EH (cell line): Measurements from ENCODE around the gene CP.
A peak's percentile ranks its signal among the peaks of the same experiment; 100 is the strongest.
"Not testable (repeated sequence)": the region's sequence is repeated elsewhere in the genome, so short reads cannot be mapped to it uniquely, and the experiment has no call there.

Experiments
- DNase-seq: peaks from one replicate; pipeline ENCODE4 v3.0.0-alpha.2; 2015; ENCODE audit warnings: low read depth

The CP gene

GRCh38 chr3:149227591-149228268 is 6.1 kb upstream of the CP start:
- no peak for DNase-seq

- DNase-seq = peak; percentile 10
Observed at GRCh38 chr3:149226776-149227175, 5.1 kb upstream of the CP start.

- peak; percentile 82 for DNase-seq
Observed at GRCh38 chr3:149224736-149225594, 3.3 kb upstream of the CP start.

DNA sequence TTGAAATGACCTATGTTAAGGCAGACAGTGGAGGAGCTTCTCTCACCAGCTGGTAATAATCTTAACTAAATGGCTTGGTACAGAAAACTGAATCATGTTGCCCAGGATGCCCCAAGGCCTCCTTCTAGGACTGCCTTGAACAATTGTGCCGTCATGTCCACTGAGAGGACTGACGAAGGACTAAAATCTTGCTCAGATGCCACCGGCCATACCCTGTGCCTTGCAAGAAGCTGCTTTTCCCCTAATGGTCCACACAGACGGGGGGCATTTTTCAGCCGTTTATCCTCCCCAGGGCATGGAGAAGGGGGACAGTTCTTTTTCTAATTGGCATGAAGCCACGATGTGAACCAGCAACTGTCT is 1.8 kb upstream of the CP start:
- no peak for DNase-seq

DNA sequence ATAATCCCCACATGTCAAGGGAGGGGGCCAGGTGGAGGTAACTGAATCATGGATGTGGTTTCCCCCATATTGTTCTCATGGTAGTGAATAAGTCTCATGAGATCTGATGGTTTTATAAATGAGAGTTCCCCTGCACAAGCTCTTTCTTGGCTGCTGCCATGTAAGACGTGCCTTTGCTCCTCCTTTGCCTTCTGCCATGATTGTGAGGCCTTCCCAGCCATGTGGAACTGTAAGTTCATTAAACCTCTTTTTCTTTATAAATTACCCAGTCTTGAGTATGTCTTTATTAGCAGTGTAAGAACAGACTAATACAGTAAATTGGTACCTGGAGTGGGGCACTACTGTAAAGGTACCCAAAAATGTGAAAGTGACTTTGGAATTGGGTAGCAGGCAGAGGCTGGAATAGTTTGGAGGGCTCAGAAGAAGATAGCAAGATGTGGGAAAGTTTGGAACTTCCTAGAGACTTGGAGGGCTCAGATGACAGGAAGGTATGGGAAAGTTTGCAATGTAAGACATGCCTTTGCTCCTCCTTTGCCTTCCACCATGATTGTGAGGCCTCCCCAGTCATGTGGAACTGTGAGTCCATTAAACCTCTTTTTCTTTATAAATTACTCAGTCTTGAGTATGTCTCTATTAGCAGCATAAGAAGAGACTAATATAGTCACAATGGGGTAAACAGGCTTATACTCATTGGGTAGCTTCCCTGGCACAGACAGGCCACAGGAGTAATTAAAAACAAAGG is 2.1 kb downstream of the CP start:
- DNase-seq = not testable (repeated sequence)

DNA sequence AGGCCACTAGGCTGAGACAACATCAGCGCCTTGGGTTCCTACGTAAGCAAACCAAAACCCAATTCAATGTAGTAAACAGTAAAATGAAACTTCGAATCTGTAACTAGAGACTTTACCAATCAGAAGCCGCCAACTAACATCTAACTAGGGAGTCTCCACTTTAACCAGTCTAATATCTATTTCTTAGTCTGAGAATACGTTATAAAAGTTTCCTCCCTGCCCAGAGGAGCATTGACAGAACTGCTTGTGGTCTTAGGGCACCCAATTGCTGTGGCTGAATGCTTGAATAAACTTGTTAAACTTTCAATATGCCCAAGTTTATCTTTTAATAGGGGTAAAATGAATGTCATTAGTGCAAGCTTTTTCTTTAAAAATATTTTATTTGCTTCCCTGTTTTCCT is 4.3 kb downstream of the CP start:
- no peak for DNase-seq

DNA sequence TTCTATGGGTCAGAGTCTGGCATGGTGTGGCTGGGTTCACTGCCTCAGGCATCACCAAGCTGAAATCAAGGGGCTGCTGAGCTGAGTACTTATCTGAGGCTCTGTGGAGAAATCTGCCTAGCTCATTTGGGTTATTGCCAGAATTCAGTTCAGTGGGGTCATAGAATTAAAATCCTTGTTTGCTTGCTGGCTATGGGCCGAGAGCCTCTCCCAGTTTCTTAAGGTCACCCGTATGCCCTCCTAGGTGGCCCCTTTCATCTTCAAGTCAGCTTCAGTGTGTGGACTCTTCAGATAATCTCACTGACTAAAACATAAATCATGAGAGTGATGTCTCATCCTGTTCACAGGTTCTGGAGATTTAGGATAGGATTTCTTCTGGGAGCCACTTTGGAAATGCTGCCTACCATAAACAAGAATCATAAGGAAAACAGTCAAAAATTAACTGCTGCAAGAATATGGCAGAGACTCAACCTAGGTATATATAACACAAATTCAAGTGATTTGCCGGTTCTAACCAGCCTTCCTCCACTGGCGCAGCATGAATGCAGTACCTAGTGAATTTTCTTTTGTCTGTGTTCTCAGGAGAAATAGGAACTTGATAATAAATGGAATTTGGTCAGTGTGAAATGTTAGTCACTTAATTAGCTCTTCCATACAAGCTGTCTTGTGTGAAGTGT is 5.3 kb downstream of the CP start:
- no peak for DNase-seq

GRCh38 chr3:149215515-149215914 is 6.1 kb downstream of the CP start:
- peak; percentile 20 for DNase-seq

DNA sequence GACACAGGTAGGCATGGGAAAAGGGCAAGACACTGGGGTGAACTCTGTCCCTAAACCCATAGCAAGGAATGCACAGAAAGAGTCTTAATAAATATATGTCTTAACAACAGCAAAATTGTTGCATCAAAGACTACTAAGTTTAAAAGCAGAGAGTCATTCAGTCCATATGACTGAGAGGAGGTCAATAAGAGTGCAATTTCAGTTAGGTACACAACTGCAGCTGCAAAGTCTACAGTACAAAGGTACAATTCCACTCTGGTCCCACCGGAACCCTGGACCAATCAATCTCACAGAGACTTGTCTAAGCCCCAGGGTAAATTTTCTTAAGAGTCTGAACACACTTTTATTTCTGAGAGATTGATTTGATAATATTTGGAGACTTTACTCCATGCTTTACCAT is 6.9 kb downstream of the CP start:
- no peak for DNase-seq

- DNase-seq = no peak
Observed at GRCh38 chr3:149212386-149212785, 9.2 kb downstream of the CP start.

- no peak for DNase-seq
Observed at GRCh38 chr3:149209431-149209830, 12.2 kb downstream of the CP start.

DNA sequence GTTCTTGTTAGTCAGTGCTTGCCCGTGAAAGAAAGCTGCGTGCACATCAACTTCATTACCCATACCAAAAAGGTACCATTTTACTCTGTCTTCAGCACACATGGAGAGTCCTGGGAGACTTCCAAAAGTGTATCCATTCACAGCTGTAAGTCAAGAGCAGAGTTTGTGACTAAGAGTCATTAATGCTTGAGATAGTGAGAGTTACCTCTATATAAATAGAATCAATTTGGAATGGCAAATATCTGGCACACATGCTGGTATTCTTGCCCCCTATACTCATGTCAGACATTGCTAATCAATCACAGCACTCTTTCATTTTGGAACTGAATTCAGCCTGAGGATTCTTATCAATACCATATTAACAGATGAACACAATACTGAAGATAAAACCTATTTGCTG is 14.2 kb downstream of the CP start:
- peak; percentile 21 for DNase-seq

DNA sequence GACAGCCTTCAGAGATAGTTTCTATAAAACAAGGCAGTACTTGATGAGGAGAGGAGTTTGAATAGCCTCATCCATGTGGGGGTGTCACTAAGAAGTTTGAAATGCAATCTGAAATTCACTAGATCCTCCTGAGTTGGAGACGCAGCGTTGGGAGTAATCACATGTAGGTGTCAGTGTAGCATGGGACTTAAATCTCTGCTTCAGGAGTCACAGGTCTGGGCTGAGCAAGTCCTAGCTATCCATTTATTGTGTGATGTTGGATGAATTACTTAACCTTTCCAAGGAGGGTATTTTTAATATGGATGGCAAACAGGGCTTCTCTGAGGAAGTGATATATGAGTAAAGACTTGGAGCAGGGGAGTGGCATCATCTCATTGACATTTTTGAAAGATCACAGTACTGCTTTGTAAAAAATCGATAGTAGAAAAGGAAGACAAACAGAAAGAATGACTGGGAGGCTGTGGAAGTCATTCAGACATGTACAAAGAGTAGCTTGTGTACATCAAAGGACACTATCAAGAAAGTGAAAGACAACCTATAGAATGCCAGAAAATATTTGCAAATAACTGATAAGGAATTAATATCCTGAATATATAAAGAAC is 17.1 kb downstream of the CP start:
- DNase-seq = no peak

- DNase-seq = no peak
Observed at GRCh38 chr3:149203758-149204157, 17.9 kb downstream of the CP start.

GRCh38 chr3:149199474-149199873 is 22.2 kb downstream of the CP start:
- DNase-seq = peak; percentile 53

DNA sequence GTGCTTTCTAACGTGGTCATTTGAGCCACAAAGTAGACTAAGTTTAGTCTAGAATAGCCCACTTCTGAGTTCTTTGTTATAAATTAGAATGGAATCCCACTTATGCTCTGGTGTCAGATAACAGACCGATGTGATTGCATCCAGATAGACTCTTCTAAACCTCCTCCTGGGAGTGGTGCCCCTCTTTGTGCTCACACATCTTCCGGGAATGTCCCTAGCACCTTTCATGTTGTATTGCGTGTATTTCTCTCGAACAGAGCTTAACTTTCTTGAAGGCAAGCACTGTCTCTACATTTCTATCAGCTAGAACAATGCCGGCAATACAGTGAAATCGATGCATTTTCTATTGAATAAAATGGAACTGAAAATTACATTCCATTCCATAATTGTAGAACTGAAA is 23.0 kb downstream of the CP start:
- peak; percentile 67 for DNase-seq

- no peak for DNase-seq
Observed at GRCh38 chr3:149197669-149198068, 24.0 kb downstream of the CP start.

DNA sequence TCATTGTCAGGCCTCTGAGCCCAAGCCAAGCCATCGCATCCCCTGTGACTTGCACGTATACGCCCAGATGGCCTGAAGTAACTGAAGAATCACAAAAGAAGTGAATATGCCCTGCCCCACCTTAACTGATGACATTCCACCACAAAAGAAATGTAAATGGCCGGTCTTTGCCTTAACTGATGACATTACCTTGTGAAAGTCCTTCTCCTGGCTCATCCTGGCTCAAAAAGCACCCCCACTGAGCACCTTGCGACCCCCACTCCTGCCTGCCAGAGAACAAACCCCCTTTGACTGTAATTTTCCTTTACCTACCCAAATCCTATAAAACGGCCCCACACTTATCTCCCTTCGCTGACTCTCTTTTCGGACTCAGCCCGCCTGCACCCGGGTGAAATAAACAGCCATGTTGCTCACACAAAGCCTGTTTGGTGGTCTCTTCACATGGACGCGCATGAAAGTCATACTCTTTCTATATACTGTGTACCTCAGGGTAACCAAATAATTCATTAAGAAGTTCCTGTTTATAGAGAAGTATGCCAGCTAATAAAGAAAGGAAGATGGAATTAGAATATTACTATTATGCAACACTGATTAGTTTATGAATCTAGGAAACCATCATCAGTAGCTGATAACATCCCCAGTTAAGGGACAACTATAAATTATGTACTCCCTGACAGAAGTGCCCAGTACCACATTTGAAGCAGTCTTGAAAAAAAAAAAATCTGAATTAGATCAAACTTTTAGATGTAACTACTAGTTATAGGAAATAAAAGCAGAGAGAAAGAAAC is 24.6 kb downstream of the CP start:
- DNase-seq = not testable (repeated sequence)

DNA sequence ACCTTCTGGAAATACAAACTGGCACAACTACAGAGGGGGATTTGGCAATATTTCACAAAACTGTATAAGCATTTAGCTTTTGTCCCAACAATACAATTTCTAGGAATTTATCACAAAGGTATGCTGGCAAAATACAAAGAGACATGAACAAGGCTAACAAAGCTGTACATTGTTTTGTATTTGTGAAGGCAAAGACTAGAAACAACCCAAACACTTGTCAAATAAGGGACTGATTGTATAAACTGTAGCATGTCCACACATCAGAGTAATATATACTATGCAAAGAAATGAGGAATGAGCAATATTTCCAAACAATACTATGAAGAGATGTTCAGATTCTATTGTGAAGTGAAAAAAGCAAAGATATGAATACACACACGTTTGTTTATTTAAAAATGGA is 26.4 kb downstream of the CP start:
- no peak for DNase-seq

DNA sequence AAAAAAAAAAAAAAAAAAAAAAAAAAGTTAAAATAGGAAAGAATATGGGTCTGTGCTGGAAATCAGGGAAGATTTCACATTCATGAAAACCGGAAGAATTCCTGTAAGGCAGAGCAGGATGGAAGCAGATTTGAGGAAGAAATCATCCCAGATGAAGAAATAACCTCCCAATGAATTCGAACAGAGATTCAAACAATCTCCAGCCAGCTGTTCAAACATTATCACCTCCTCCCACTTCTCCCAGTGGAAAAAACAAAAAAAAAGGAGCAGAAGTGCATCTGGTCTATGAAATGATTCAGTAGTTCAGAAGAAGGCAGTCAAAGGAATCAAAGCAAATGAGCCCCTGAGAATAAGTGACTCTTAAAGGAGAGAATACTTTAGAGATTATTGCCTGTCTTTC is 33.1 kb downstream of the CP start:
- DNase-seq = no peak

DNA sequence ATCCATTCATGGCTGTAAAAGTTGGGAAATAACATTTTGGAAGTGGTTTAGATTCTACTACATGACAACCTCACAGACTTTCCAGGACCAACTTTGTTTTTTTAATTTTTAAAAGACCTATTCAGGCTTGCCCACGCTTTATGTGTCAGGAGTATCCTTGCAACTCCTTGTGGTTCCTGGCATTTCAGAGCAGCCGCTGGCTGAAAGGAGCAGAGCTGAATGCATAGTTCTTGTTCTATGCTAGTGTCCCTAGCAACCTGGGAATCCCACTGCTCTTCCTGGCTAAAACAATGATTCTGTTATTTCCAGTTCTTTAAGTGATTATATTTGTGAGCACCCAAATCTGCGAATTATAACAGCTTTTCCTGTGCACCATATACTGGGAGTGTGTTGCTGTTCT is 34.9 kb downstream of the CP start:
- DNase-seq = no peak
